Spleen (tissue), 11 donors: ENCODE data around the gene AQP3. TPM values are rescaled to one million over a fixed set of nuclear protein-coding genes. Genes with fewer than 3 reads are reported as not detected.
A peak's percentile ranks its signal among the peaks of the same experiment; 100 is the strongest.

Experiments used
- DNase-seq: peaks from one replicate; pipeline ENCODE4 v3.0.0-alpha.2; 2020
- H3K27ac ChIP-seq, 8 donors: fragments of 200-600 bp; sonication (generic) in 7 of 8; 1 replicate in 4 of 8; 2 replicates in 4 of 8; pipeline versions ENCODE4 v1.5.0 to v1.8.0; 2016 to 2021; ENCODE audit warnings: inconsistent platforms in 4 of 8, mild to moderate bottlenecking in 4 of 8, moderate library complexity in 1 of 8
- H3K27me3 ChIP-seq, 7 donors: fragments of 200-600 bp; sonication (generic) in 6 of 7; replicated peaks in 1 of 7; 1 replicate in 4 of 7; 2 replicates in 3 of 7; pipeline versions ENCODE4 v1.5.0 to v1.8.0; 2016 to 2021; ENCODE audit warnings: inconsistent platforms in 3 of 7, mild to moderate bottlenecking in 1 of 7
- H3K36me3 ChIP-seq, 6 donors: fragments of 200-600 bp; sonication (generic) in 5 of 6; 1 replicate in 4 of 6; 2 replicates in 2 of 6; pipeline versions ENCODE4 v1.5.0 to v1.8.0; 2016 to 2021; ENCODE audit warnings: inconsistent platforms in 2 of 6
- H3K4me1 ChIP-seq, 6 donors: fragments of 200-600 bp; sonication (generic) in 5 of 6; 1 replicate in 3 of 6; 2 replicates in 3 of 6; pipeline versions ENCODE4 v1.5.0 to v1.8.0; 2016 to 2021; ENCODE audit warnings: inconsistent platforms in 3 of 6
- H3K4me3 ChIP-seq, 8 donors: fragments of 200-600 bp; sonication (generic) in 7 of 8; 1 replicate in 4 of 8; 2 replicates in 4 of 8; pipeline versions ENCODE4 v1.5.0 to v1.8.0; 2016 to 2021; ENCODE audit warnings: inconsistent platforms in 4 of 8, mild to moderate bottlenecking in 4 of 8, moderate library complexity in 2 of 8
- H3K9me3 ChIP-seq, 8 donors: fragments of 200-600 bp; sonication (generic) in 7 of 8; 1 replicate in 4 of 8; 2 replicates in 4 of 8; pipeline versions ENCODE4 v1.5.0 to v1.8.0; 2016 to 2021; ENCODE audit warnings: inconsistent platforms in 4 of 8
- POLR2A ChIP-seq, 3 donors: fragments of 450-650 bp; IDR thresholded peaks; one replicate each; pipeline ENCODE4 v1.5.1; 2017; ENCODE audit warnings: antibody characterized with exemption in 3 of 3, mild to moderate bottlenecking in 1 of 3
- POLR2AphosphoS5 ChIP-seq, 3 donors: sonication (generic); formaldehyde crosslinking; IDR thresholded peaks; one replicate each; pipeline ENCODE4 v1.5.1; 2017; ENCODE audit warnings: antibody characterized with exemption in 3 of 3
- WGBS, 5 donors: extraction: QIAGEN DNeasy Blood & Tissue Kit in 3 of 5; methylation state at CpG; one replicate each; pipeline versions ENCODE4 v1.1.5 to v1.1.7; 2013 to 2018; 5-methylcytosine and 5-hydroxymethylcytosine counted together
- intact Hi-C: fragments of 100-400 bp; cut with DNase I; formaldehyde crosslinking; loops from one replicate; pipeline ENCODE4 v1.15.0; 2023; ENCODE audit warnings: low total_unique reads
- polyA plus RNA-seq, 3 donors: library from polyadenylated mRNA; stranded (reverse); fragments of 200-250 nt; gene quantifications; one replicate each; pipeline ENCODE4 v1.2.1, GENCODE V29; 2013
- total RNA-seq, 7 donors: library from RNA; depleted of rRNA in 3 of 7; stranded (reverse); fragments of >200 nt in 3 of 7; fragmentation: NEBNext Ultra II Directional in 4 of 7; extraction: Animal tissue kit (Norgen Biotek cat#: 25700) in 4 of 7; gene quantifications; one replicate each; pipeline versions ENCODE4 v1.1.0 to v1.2.1, GENCODE V29; 2016 to 2021
- TF ChIP-seq, protein P1 (sequence below), 11 experiments: fragments of 200-600 bp in 7 of 11; fragments of 450-650 bp in 4 of 11; sonication (generic) in 4 of 11; IDR thresholded peaks in 8 of 11; conservative IDR thresholded peaks in 3 of 11; 1 replicate in 7 of 11; 2 replicates in 4 of 11; pipeline versions ENCODE4 v1.4.0 to v1.8.0; 2016 to 2021; ENCODE audit warnings: antibody characterized with exemption in 11 of 11, inconsistent platforms in 4 of 11, mild to moderate bottlenecking in 1 of 11
- donor health status: healthy with polysubstance abuse.
- donor health status: DM: no; HTN: no; CAD: no; lungs with moderate emphysema.
- donor health status: DM: no; HTN: no; CAD: no.
- donor health status: Bipolar disorder and iron deficiency.
- donor health status: healthy.
- donor health status: DM: no; HTN: no; CAD: no.
- donor health status: DM: yes; HTN: yes; CAD: no.

Gene AQP3
- total and polyA plus RNA-seq, 10 donors = 5.0 to 251 (median 90.7) TPM

- H3K4me3 ChIP-seq = no peak overlapping the region
- peaks cover 0 to 8% (median 0%) of the 10 kb centered on the region in 6 donors for H3K36me3 ChIP-seq
- no peaks in the 10 kb centered on the region for H3K9me3 ChIP-seq
- no peaks in the 10 kb centered on the region for H3K27me3 ChIP-seq
- no peak for DNase-seq
- no peak overlapping the region for H3K27ac ChIP-seq
- no peaks in the 10 kb centered on the region for H3K4me1 ChIP-seq
- TF ChIP-seq, protein P1, sequence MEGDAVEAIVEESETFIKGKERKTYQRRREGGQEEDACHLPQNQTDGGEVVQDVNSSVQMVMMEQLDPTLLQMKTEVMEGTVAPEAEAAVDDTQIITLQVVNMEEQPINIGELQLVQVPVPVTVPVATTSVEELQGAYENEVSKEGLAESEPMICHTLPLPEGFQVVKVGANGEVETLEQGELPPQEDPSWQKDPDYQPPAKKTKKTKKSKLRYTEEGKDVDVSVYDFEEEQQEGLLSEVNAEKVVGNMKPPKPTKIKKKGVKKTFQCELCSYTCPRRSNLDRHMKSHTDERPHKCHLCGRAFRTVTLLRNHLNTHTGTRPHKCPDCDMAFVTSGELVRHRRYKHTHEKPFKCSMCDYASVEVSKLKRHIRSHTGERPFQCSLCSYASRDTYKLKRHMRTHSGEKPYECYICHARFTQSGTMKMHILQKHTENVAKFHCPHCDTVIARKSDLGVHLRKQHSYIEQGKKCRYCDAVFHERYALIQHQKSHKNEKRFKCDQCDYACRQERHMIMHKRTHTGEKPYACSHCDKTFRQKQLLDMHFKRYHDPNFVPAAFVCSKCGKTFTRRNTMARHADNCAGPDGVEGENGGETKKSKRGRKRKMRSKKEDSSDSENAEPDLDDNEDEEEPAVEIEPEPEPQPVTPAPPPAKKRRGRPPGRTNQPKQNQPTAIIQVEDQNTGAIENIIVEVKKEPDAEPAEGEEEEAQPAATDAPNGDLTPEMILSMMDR (IDR thresholded peaks at IDR 0.05 in 8 of 11, conservative IDR thresholded peaks at IDR 0.05 in 3 of 11) = no peak
- TF ChIP-seq POLR2AphosphoS5 (IDR thresholded peaks at IDR 0.05) (no peak), POLR2A (IDR thresholded peaks at IDR 0.05) (no peak)
- intact Hi-C loops = no loop called here
- 77 to 90% (median 86%) methylated on average over 2 of the region's 2 CpGs for WGBS, 5 donors
These were observed 32.7 kb upstream of the AQP3 start for GRCh38 chr9:33480106-33480505.

DNA sequence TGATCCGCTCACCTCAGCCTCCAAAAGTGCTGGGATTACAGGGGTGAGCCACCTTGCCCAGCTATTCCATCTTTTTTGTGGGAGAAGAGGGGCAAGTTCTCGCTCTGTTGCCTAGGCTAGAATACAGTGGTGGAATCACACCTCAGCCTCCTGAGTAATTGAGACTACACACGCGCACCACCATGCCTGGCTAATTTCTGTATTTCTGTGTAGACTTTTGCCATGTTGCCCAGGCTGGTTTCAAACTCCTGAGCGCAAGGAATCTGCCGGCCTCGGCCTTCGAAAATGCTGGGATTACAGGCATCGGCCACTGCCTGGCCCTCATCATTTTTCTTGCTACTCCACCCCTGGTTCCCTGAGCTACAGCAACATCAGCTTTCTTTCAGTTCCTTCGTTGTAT lies 29.1 kb upstream of the AQP3 start:
- Histone ChIP-seq H3K27ac (no peak overlapping the region), H3K36me3 (peaks cover 0 to 17% (median 7%) of the 10 kb centered on the region in 6 donors), H3K9me3 (no peaks in the 10 kb centered on the region), H3K4me1 (peaks cover 16 to 28% (median 24%) of the 10 kb centered on the region in 6 donors), H3K4me3 (no peak overlapping the region), H3K27me3 (no peaks in the 10 kb centered on the region)
- WGBS, 5 donors = 92 to 96% (median 95%) methylated on average over 10 of the region's 10 CpGs
- TF ChIP-seq POLR2AphosphoS5 (IDR thresholded peaks at IDR 0.05) = no peak
- TF ChIP-seq, protein P1 (IDR thresholded peaks at IDR 0.05 in 8 of 11, conservative IDR thresholded peaks at IDR 0.05 in 3 of 11) = no peak
- no peak for TF ChIP-seq POLR2A (IDR thresholded peaks at IDR 0.05)
- intact Hi-C loops = no loop called here
- peak; percentile 31 for DNase-seq

GRCh38 chr9:33475357-33475756 lies 28.0 kb upstream of the AQP3 start:
- intact Hi-C loops = no loop called here
- Histone ChIP-seq H3K27me3 (no peaks in the 10 kb centered on the region), H3K27ac (no peak overlapping the region), H3K36me3 (peaks cover 0 to 28% (median 18%) of the 10 kb centered on the region in 6 donors), H3K4me3 (no peak overlapping the region), H3K9me3 (no peaks in the 10 kb centered on the region), H3K4me1 (peaks cover 16 to 35% (median 25%) of the 10 kb centered on the region in 6 donors)
- peak; percentile 19 for DNase-seq
- no peak for TF ChIP-seq POLR2A (IDR thresholded peaks at IDR 0.05)
- TF ChIP-seq, protein P1 (IDR thresholded peaks at IDR 0.05 in 8 of 11, conservative IDR thresholded peaks at IDR 0.05 in 3 of 11) = no peak
- no peak for TF ChIP-seq POLR2AphosphoS5 (IDR thresholded peaks at IDR 0.05)
- 86 to 100% (median 91%) methylated on average over 1 of the region's 1 CpG for WGBS, 5 donors

GRCh38 chr9:33473643-33474352 lies 26.4 kb upstream of the AQP3 start, which contains the start of gene NOL6:
TSS of gene NOL6 (minus strand) at chr9:33473924. CDS start at chr9:33473842, 82 bp downstream.
- peak within 1 kb of the TSS; percentile 81 to 100 (median 97) for H3K4me3 ChIP-seq
- no peaks in the 10 kb centered on the region for H3K27me3 ChIP-seq
- intact Hi-C loops = no loop called here
- H3K36me3 ChIP-seq = peaks cover 0 to 36% (median 33%) of the 10 kb centered on the region in 6 donors
- H3K27ac ChIP-seq = peak within 1 kb of the TSS; percentile 69 to 87 (median 82)
- peak in 1 of 3 donors; percentile 45 for TF ChIP-seq POLR2A (IDR thresholded peaks at IDR 0.05)
- TF ChIP-seq POLR2AphosphoS5 (IDR thresholded peaks at IDR 0.05) = peak; percentile 84 to 98 (median 89)
- TF ChIP-seq, protein P1 (IDR thresholded peaks at IDR 0.05 in 8 of 11, conservative IDR thresholded peaks at IDR 0.05 in 3 of 11) = peak in 2 of 11 experiments; percentile 23
- DNase-seq = peak; percentile 96
- 0 to 1% (median 1%) methylated on average over 24 to 32 of the region's 32 CpGs for WGBS, 5 donors
- H3K4me1 ChIP-seq = peaks cover 16 to 35% (median 25%) of the 10 kb centered on the region in 6 donors
- H3K9me3 ChIP-seq = no peaks in the 10 kb centered on the region
